Activated CD4-positive, alpha-beta T cell treated with anti-CD3 and anti-CD28 coated beads, Interleukin-10, Interleukin-2, amounts not matched to agents 100 ng/mL and 50 ng/mL, durations not matched to agents 16 hours and 8 hours (primary cell): Measurements from ENCODE around the gene GRM1.

Experiments used
- DNase-seq: peaks from one replicate; pipeline ENCODE4 v3.0.0-alpha.2; 2020

Gene GRM1

GRCh38 chr6:146337376-146337775 lies 308.5 kb downstream of the GRM1 start:
- no peak for DNase-seq

DNA sequence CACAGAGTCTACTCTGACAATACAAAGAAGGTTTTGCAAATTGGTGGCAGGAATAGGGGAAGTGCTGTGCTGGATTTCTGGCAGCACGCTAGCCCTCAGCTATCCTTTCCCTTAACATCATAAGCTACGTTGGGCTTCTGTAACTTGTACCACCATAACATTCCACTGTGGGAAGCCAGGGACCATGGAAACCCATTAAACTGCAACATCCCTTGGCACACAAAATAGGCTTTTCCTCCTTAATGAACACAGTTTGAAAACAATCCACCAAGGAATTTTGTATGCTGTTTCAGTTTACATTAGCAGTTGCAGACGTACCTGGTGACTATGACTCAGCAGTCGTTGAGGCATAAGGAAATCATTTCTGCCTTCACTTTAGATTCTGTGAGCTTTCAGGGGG lies 310.9 kb downstream of the GRM1 start:
- DNase-seq, result no peak

GRCh38 chr6:146341493-146342230 lies 312.8 kb downstream of the GRM1 start:
- no peak for DNase-seq

DNA sequence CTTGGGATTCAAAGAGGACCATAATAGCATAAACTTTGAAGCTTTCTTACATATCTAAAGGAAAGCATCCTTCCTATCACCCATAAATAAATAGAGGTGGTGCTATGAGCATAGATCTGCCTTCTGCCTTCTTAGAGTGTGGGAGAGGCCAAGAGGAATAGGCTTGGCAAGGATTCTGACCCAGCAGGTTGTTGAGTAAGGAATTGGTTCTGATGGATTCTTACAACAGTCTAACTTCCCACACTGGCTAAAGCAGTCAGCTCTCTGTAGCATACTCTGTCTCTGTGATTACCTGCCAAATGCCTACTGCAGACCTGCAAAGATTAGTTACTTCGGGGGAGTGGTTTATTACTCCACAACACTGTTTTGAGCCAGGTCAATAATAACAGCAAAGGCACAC lies 316.7 kb downstream of the GRM1 start:
- DNase-seq, result no peak

DNA sequence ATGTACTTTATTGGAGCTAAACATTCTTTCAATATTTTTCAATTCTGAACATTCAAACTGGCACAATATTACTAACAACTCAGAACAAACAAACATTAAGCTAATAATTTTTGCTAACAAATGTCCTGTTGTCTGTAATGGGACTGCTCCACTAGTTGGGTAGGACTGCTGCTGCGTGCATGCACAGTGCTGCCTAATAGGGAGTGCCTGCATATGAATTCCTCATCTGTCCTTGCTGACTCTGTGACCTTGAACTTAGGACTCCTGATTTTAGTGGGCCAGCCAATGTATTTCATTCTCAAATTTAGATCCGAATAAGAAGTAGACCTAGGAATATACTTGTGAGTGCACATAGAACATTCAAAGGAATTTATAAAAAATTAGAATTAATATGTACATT lies 318.2 kb downstream of the GRM1 start:
- DNase-seq, result no peak

- no peak for DNase-seq
These were observed 318.8 kb downstream of the GRM1 start for GRCh38 chr6:146347690-146348089.

- DNase-seq, result no peak
These were observed 322.2 kb downstream of the GRM1 start for GRCh38 chr6:146351018-146351417.

- DNase-seq, result no peak
These were observed 323.3 kb downstream of the GRM1 start for GRCh38 chr6:146352163-146352562.

DNA sequence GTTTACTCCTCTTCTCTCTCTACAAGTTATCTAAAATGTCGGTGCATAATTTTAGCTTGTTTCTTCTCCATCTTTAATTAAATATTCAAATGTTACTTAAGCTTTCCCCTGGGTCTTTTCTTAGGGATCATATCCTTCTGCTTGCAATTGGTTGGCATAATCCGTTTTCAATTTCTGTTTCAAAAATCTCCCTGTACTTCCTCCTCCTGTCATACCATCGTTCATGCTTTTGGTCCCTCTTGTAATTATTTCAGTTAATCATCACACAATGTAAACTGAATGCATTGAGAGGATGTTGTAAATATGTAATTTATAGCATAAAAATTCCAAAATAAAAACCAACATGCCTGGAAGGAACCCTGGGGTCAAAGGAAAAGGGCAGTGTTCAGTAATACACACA lies 325.6 kb downstream of the GRM1 start:
- no peak for DNase-seq

DNA sequence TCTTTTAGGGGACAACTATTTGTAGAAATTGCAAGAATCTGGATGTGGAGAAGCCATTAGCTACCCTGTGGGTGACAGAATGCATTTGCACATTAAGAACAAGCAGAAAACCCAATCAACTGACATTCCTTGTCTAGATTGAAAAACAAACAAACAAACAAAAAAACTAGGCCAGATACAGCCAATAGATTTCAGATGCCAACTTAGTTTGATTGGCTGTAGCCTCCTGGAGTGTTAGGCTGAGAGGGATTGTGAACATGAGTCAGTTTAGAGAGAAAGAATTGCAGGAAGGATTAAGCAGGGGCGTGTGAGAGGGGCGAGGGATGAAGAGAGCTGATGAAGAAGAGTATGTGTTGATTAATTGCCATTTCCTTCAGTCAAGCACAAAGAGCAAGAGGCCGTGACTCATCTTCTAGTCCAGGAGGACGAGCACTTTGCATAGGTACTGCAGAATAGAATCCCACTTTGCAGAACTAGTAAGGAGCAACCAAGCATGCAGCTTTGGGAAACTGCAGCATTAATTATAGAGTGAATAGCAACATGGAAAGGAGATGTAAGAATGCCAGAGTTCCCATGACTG lies 326.7 kb downstream of the GRM1 start:
- DNase-seq, result no peak

- DNase-seq, result peak; percentile 76
These were observed 328.9 kb downstream of the GRM1 start for GRCh38 chr6:146357578-146358430.

DNA sequence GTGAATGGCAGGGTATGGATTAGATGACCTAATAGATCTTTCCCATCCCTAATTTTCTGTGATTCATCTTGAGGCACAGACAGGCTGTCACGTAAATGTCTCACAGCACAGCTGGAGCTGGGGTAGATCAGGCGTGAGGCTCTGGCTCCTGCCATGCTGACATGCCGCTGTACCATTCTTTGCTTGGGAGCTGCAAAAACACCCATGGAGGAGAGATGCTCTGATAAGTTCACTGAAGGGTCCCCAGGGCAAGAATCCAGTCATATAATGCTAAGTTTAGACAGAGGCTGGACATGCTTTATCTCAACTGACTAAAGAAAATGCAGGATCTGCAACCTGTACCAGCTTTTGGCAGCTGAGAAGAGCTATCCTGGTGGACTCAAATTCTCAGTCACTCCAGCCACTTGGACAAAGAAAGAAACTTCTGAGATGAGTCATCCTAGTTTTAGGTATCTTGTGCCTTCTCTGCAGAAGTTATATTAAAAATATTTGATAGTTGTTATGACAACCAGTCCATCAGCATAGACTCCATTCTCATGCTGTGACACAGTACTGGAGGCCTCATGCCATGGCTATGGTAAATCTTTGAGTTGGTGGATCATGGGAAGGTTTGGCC lies 329.7 kb downstream of the GRM1 start:
- peak; percentile 50 for DNase-seq

DNA sequence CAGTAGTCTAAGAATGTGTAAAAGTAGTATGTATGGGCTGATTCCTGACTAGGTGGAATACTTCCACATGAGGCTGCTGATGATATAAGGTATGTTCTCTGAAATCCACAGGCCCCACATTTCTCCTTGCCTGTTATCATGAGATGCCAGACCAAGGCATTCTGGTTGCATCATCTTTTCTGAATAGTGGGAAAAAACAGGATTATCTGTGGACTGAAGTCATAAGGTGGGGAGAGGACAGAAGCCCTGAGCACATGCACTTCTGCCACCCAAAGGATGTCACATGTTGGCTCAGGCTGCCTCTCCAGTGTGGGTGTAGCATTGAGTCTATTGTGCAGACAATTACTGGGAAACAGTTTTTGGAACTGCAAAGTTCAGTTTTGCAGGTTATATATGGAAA lies 330.3 kb downstream of the GRM1 start:
- no peak for DNase-seq

- no peak for DNase-seq
These were observed 332.5 kb downstream of the GRM1 start for GRCh38 chr6:146361128-146361924.

DNA sequence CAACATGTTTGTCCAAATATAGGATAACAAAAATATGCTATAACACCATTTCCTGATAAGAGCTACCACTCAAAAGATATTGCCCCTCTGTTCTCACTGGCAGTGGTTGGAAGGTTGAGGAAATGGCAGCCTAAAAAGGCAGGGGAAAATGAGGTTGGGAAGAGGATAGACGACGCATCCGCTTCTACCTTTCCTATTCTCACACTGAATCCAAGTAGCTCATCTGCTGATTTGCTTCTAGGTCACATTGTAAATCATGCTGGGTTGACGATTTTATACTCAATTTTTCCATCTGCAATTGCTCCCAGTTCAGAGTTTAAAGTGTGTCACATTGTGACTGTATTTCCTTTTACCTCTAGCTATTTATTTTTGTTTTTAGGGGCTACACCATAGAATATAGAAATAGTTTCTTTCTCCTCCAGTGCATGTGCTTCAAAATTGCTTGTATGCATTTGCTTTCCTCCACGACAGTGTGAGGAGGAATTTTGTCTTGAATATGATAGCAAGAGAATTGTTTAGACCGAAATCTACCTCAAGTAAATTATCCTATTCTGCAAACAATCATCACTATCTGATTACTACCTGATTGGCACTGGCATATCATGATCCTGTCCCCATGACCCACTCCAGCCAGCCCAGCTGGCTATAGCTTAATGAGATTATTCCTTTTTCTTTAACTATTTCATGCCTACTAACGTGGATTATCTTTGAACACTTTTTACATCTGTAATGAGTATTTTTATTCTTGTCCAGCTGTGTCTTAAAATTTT lies 335.2 kb downstream of the GRM1 start:
- DNase-seq, result no peak

- peak; percentile 39 for DNase-seq
These were observed 336.1 kb downstream of the GRM1 start for GRCh38 chr6:146364816-146365594.

DNA sequence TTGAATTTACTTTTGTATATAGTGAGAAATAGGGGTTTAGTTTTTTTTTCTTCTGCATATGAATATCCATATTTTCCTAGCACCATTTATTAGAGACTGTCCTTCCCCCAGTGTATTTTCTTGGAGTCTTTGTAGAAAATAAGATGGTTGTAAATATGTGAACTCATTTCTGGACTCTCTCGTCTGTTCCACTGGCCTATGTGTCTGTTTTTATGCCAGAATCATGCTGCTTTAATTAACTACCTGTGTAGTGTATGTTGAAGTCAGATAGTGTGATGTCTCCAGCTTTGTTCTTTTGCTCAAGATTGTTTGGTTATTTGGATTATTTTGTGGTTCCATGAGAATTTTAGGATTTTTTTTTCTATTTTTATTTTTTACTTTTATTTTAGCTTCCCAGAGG lies 338.2 kb downstream of the GRM1 start:
- no peak for DNase-seq

- DNase-seq, result no peak
These were observed 341.0 kb downstream of the GRM1 start for GRCh38 chr6:146369866-146370265.

GRCh38 chr6:146381486-146381885 lies 352.6 kb downstream of the GRM1 start:
- no peak for DNase-seq

DNA sequence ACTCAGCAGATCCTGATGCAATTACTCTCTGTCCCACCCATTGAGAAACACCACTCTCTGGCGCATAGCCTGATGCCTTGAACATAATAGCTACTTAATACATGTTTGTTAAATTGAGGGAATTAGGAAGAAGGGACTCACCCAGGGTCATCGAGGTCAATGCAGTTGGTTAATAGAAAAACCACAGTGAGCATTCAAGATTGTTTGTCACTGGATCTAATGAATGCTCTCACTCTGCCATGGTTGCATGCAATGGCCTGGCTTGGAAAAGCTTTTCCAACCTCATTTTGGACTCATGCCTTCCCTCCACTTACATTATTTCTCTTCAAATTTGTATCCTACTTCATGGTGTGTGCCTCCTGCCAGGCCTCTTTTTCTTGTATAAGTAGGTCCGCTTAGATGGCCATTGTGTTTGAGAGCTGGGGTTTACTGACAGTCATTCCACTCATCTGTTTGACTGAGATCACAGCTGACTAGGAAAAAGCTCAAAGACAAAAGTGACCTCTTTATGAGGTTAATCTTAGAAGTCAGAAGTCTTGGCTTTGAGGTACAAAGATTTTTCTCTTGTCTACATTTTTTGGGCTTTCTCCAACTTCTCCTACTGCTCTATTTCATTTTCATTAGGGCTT lies 360.0 kb downstream of the GRM1 start:
- DNase-seq, result no peak

GRCh38 chr6:146389740-146390139 lies 360.9 kb downstream of the GRM1 start:
- DNase-seq, result peak; percentile 54
